Hematopoietic multipotent progenitor cell treated with erythropoietin and hydrocortisone succinate and interleukin-3 and kit ligand, for 6 days (in vitro differentiated cells): ENCODE data around the gene HOXA13.

Experiments used
- DNase-seq: peaks from one replicate; pipeline ENCODE4 v3.0.0-alpha.2; 2015

HOXA13 gene

GRCh38 chr7:27146491-27147198 is 53.2 kb downstream of the HOXA13 start:
- DNase-seq: no peak

GRCh38 chr7:27145914-27146412 is 53.9 kb downstream of the HOXA13 start:
- no peak for DNase-seq

- no peak for DNase-seq
Observed at GRCh38 chr7:27145165-27145913, 54.6 kb downstream of the HOXA13 start.

GRCh38 chr7:27144781-27145164 is 55.1 kb downstream of the HOXA13 start:
- DNase-seq: no peak
